ENCODE data around the gene LNX2.

LNX2 gene
- total RNA-seq: 9.4 to 26.5 reads per million in 2 experiments

- peak; percentile 94 for DNase-seq (ENCODE audit: low read depth)
Observed at GRCh38 chr13:27620377-27621115, at the start of gene LNX2. Gene LNX2, minus strand, starts transcription at chr13:27620529. Its CDS starts 38,826 bp downstream, at chr13:27581703.

DNA sequence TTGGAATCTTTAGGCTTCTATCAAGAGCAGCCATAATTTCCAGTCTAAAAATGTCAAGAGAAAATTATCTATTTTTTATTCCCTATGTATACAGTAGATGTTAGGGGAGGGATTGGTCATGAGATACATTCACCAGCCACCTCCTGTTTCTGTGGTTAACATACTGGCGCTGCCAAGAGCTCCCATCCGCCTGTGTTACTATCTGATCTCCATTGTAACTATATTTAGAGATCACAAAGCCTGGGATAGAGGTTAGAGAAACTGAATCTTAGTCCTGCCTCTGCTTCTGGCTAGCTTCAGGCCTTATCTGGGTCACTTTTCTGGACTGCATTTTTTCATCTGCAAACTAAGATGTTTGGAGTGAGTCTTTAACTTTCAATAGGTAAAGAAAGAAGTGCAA, 47.6 kb upstream of the LNX2 start:
- DNase-seq (ENCODE audit: low read depth): no peak

DNA sequence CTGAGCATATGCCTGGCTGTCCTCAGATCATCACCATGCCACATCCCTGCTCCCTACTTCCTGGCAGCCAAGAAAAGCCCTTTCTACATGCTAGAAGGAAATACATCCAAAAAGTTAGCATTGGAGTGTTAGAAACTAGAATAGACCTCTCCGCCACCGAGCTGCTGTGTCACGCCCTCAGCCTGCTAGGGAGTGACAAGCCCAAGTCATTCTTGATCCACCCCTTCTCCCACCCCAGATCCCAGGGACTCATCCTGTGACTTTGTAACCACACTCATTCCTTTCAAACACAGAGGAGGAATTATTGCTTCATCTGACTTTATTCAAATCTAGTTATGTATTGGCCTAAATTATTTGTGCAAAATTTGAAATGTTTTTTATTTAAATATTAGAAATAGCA, 46.6 kb upstream of the LNX2 start:
- DNase-seq (ENCODE audit: low read depth): no peak

DNA sequence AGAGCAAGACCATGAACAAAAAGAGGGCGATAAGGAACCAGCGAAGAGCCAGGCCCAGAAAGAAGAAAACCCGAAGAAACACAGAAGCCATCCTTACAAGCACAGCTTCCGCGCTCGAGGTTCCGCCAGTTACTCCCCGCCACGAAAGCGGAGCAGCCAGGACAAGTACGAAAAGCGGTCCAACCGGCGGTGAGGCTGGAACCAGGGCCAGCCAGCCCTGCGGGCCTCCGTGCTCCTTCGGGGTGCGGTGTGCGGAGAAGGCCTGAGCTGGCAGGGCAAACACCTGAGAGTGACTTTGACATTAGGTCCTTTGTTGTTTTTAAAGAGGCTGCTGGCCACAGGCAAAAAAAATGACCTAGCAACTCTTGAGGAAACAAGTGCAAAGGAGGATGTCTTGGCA, 45.4 kb upstream of the LNX2 start:
- no peak for DNase-seq (ENCODE audit: low read depth)

DNA sequence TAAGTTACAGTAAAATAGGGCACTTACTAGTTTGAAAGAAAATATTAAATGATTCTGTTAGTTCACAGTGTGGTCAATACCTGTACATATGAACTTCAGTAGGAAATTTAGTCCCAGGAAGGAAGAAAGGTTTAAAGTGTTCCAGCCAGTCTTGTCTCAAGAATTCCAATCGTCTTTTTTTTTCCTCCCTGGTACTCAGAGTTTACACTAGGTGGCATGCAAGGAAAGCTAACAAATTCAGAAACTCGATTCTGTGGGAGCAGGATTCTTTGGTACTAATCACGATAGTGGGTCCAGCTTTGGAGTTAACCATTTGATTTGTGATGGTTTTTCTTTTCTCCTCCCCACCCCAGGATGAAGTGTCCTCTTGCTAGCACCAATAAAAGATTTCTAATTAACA, 45.0 kb upstream of the LNX2 start:
- DNase-seq (ENCODE audit: low read depth): no peak

- DNase-seq (ENCODE audit: low read depth): no peak
Observed at GRCh38 chr13:27663947-27664346, 43.6 kb upstream of the LNX2 start.

GRCh38 chr13:27662738-27663470, 42.6 kb upstream of the LNX2 start:
- no peak for DNase-seq (ENCODE audit: low read depth)

GRCh38 chr13:27661017-27661416, 40.7 kb upstream of the LNX2 start:
- no peak for DNase-seq (ENCODE audit: low read depth)

DNA sequence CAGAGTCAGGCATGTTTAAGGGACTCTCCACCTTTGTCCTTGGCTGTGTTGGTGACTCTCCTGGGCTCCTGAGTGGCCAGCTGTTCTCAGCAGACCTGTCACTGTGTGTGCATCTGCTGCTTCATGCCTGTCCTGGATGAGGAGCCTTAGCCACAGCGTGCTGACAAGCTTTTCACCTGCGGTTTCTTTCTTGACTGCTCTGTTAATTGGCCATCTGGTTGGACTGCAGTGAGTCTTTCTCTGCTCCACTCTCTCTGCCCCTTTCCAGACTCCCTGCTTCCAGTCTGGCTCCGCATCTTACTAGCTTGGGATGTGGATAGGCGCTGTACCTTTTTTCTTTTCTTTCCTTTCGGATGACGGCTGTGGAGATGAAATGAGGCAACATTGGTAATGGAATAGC, 40.2 kb upstream of the LNX2 start:
- no peak for DNase-seq (ENCODE audit: low read depth)

DNA sequence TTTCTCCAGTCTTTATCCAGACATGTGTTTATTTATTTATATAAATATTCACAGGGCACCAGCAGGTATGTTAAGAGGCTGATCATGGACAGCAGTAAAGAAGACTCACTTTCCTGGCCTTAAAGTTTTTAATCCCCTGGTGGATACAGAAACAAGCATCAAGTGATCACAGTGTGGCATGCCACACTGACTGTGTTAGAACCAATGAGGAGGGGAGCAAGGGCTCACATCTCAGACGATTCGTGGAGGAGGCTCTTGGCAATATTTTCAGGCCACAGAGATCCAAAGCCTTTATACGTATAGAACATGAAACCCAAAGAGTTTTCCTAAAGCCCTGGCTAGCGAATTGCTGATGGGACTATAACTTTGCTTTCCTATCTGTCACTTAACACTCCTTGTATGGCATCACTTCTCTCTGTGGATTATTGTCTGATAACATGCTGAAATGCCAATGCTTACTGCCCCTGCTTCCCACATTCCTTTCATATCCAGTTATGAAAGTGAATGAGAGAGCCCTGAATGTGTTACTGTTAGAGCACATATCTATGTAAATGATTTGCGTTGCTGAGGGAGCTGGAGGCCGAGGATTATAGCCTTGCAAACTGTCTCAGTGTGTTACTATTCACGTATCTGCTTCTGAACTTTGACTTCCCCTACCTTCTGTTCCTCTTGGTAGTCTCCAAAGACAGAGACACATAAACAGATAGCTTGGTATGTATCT, 39.0 kb upstream of the LNX2 start:
- DNase-seq (ENCODE audit: low read depth): no peak

DNA sequence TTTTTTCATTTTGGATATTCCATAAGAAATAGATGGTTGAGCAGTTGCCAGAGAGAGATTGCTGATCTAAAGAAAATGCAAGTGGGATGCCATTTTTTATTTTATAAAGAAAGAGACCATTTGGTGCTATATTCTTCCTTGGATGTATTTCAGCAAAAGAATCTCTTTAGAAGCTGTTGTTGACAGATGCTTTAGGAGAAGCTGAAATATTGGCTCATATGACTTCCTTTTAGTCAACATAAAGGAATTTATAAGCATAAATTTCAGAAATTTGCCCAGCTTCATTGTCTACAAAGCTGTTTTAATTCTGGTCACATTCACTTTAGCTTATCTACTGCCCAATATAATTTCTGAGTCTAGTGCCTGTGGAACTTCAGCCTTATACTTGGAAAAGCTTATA, 38.2 kb upstream of the LNX2 start:
- no peak for DNase-seq (ENCODE audit: low read depth)

- DNase-seq (ENCODE audit: low read depth): no peak
Observed at GRCh38 chr13:27657724-27658123, 37.4 kb upstream of the LNX2 start.

DNA sequence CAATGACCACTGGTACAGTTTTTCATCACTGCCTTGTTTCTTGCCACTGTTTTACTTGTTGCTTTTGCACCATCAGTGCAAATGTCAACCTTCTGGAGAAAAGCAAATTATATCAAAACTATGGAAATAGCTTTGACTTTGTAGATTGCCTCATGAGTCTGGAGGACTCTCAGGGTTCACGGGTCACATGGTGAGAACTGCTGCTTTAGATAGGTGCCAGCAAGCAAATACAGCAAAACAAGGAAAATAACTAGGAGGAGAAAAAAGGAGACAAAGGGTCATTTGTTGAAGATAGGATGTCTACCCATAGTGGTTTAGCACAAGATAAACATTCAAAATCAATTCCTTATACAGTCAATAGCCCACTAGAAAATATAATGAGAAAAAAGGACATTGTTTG, 34.5 kb upstream of the LNX2 start:
- no peak for DNase-seq (ENCODE audit: low read depth)

GRCh38 chr13:27654059-27654458, 33.7 kb upstream of the LNX2 start:
- no peak for DNase-seq (ENCODE audit: low read depth)

DNA sequence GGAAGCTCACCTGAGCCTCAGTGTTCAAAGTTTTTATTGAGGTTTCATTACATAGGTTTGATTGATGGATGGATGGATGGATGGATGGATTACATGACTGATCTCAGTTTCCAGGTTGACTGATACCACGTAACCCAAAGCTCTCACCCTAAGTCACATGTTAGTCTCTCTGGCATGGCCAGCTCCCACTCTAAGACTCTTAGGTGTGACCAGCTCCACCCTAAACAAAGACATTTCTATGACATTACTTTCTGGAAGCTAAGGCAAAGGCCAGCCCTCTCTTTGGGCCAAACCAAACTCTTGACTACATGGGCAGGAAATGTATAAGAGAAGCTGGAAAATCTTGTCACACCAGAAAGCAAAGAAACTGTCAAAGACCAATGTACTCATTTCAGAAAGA, 30.0 kb upstream of the LNX2 start:
- no peak for DNase-seq (ENCODE audit: low read depth)

- no peak for DNase-seq (ENCODE audit: low read depth)
Observed at GRCh38 chr13:27644302-27644701, 24.0 kb upstream of the LNX2 start.

- no peak for DNase-seq (ENCODE audit: low read depth)
Observed at GRCh38 chr13:27643334-27644132, 23.2 kb upstream of the LNX2 start.

DNA sequence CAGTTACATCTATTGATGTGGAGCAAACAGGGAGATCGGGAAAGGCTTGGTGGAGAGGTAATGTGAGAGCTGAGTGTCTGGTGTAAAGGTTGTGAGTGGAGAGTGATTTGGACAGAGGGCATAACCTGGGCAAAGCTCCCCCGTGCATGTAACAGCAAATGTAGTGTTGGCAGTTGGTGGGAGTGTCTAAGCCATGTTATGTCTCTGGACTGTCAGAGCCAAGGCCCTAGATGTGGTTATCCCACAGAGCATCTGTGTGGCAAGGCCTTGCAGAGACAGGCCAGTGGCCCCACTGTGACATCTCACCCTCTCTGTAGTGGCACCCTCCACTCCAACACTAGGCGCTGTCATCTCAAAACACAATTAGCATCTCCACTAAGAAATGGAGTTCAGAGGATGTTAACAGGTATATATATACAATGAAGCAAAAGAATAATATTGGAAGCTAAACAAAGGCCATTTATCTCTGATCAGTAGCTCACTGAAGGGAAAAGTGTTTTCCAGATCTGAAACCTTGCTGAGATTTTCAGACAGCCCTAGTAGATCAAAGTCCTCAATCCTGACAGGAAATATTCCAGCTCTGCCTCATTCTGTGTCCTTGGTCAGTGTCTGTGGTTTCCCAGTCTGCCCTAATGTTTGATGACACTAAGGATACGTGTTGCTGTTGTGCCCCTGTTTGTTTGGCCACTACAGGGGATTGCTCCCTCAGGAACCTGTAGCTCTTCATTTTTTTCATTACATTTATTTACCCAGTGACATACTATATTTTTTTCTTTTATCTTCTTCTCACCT, 21.6 kb upstream of the LNX2 start:
- DNase-seq (ENCODE audit: low read depth): no peak

- DNase-seq (ENCODE audit: low read depth): no peak
Observed at GRCh38 chr13:27639186-27639585, 18.9 kb upstream of the LNX2 start.

DNA sequence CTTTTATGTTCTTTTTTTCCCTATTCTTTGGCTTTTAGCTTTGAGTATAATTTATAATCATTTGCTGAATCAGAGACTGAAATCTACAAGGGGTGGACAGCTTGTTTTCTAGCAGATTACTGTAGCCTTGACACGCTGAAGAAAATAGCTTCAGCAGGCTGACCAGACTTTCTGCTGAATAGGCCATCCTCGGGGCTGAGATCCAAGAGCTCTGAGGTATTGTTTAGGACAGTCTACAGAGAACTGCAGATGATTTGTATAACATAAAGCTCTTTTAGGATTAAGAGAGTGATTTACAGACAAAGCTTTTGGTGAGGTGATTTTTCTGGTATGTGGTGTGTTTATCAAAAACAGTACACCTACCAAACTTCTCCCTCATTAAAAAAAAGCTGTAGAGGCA, 18.2 kb upstream of the LNX2 start:
- DNase-seq (ENCODE audit: low read depth): no peak

DNA sequence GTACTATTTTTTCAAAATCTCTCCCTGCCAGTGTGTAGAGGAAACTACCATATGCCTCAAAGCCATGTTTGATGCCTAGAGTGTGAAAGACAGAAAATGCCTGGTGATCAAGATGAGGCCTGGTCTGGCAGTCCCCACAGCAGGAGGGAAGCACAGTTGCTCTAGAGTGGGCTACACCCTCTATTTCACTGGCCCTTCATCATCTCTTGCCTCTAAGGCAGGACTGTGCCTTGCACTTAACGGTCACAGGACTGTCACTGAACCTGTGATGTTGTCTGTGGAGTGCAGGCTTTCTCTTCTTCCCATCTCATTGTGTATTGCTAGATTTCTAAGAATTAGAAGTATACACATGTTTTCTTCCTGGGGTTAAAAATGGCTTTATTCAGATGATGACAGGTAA, 17.7 kb upstream of the LNX2 start:
- DNase-seq (ENCODE audit: low read depth): no peak

All from T follicular helper cell (primary cell).